ENCODE measurements around the gene IQCH.

GRCh38 chr15:67506775-67507747, 252.5 kb downstream of the IQCH start:
- TF ChIP-seq EZH2 (IDR thresholded peaks at IDR 0.05; ENCODE audit: insufficient read depth, poor library complexity, severe bottlenecking) (no peak), EZH2phosphoT487 (IDR thresholded peaks at IDR 0.05; ENCODE audit: insufficient read depth, low read depth) (no peak)
